H9 (cell line): ENCODE measurements around the gene TMEM63B. TPM values are rescaled to one million over a fixed set of nuclear protein-coding genes. Genes with fewer than 3 reads are reported as not detected.
"Not testable (repeated sequence)": the region's sequence is repeated elsewhere in the genome, so short reads cannot be mapped to it uniquely, and the experiment has no call there.

ENCODE experiments used
- DNase-seq: peaks from one replicate; pipeline ENCODE4 v3.0.0-alpha.2; 2017
- H2AFZ ChIP-seq: one replicate; pipeline ENCODE4 v1.6.1; 2013; ENCODE audit warnings: mild to moderate bottlenecking, low read length, control low read depth, moderate library complexity
- H2AK5ac ChIP-seq: 2 replicates; pipeline ENCODE4 v1.6.1; 2013; ENCODE audit warnings: low read length, control low read depth, mixed read lengths; ENCODE audit not compliant: insufficient read length
- H2BK120ac ChIP-seq: one replicate; pipeline ENCODE4 v1.6.1; 2013; ENCODE audit warnings: low read depth, mild to moderate bottlenecking, low read length, control low read depth, inconsistent platforms; ENCODE audit not compliant: poor library complexity, severe bottlenecking
- H2BK12ac ChIP-seq: 2 replicates; pipeline ENCODE4 v1.6.1; 2013; ENCODE audit warnings: low read length, control low read depth, mixed read lengths, low read depth; ENCODE audit not compliant: insufficient read length
- H2BK15ac ChIP-seq: 2 replicates; pipeline ENCODE4 v1.6.1; 2013; ENCODE audit warnings: low read depth, low read length, control low read depth
- H2BK20ac ChIP-seq: one replicate; pipeline ENCODE4 v1.6.1; 2013; ENCODE audit warnings: low read depth, mild to moderate bottlenecking, low read length, control low read depth, inconsistent platforms; ENCODE audit not compliant: poor library complexity, severe bottlenecking
- H2BK5ac ChIP-seq: 2 replicates; pipeline ENCODE4 v1.6.1; 2013; ENCODE audit warnings: low read length, control low read depth, mixed read lengths; ENCODE audit not compliant: insufficient read length
- H3K14ac ChIP-seq: 2 replicates; pipeline ENCODE4 v1.6.1; 2013; ENCODE audit warnings: low read length, control low read depth; ENCODE audit not compliant: insufficient read depth
- H3K18ac ChIP-seq: 2 replicates; pipeline ENCODE4 v1.6.1; 2013; ENCODE audit warnings: low read depth, mild to moderate bottlenecking, mixed read lengths, low read length, control low read depth; ENCODE audit not compliant: insufficient read length
- H3K23ac ChIP-seq: 2 replicates; pipeline ENCODE4 v1.6.1; 2013; ENCODE audit warnings: low read length, control low read depth, mixed read lengths, low read depth; ENCODE audit not compliant: insufficient read length
- H3K23me2 ChIP-seq: 2 replicates; pipeline ENCODE4 v1.6.1; 2013; ENCODE audit warnings: low read depth, mild to moderate bottlenecking, mixed read lengths, low read length, control low read depth; ENCODE audit not compliant: insufficient read length, poor library complexity, severe bottlenecking
- H3K27ac ChIP-seq: 2 replicates; pipeline ENCODE4 v1.5.1; 2013; ENCODE audit warnings: low read length, control low read depth, mixed read lengths, low read depth; ENCODE audit not compliant: insufficient read length
- H3K27me3 ChIP-seq: 2 replicates; pipeline ENCODE4 v1.6.1; 2013; ENCODE audit warnings: low read length, control low read depth, inconsistent platforms; ENCODE audit not compliant: insufficient read depth
- H3K4ac ChIP-seq: 2 replicates; pipeline ENCODE4 v1.6.1; 2013; ENCODE audit warnings: low read depth, mild to moderate bottlenecking, control low read depth, inconsistent platforms, low read length, moderate library complexity
- H3K4me1 ChIP-seq: 2 replicates; pipeline ENCODE4 v1.6.1; 2013; ENCODE audit warnings: low read length, control low read depth, inconsistent platforms; ENCODE audit not compliant: insufficient read depth
- H3K4me2 ChIP-seq: 2 replicates; pipeline ENCODE4 v1.6.1; 2013; ENCODE audit warnings: low read length, control low read depth, mixed read lengths; ENCODE audit not compliant: insufficient read length, insufficient read depth
- H3K56ac ChIP-seq: 2 replicates; pipeline ENCODE4 v1.6.1; 2013; ENCODE audit warnings: low read depth, mild to moderate bottlenecking, mixed read lengths, low read length, control low read depth; ENCODE audit not compliant: insufficient read length
- H3K79me1 ChIP-seq: 2 replicates; pipeline ENCODE4 v1.6.1; 2013; ENCODE audit warnings: low read depth, mild to moderate bottlenecking, moderate library complexity, low read length, control low read depth, inconsistent platforms; ENCODE audit not compliant: insufficient read depth, poor library complexity, severe bottlenecking
- H3K79me2 ChIP-seq: 2 replicates; pipeline ENCODE4 v1.6.1; 2013; ENCODE audit warnings: low read length, control low read depth, inconsistent platforms; ENCODE audit not compliant: insufficient read depth
- H3K9ac ChIP-seq: 2 replicates; pipeline ENCODE4 v1.6.1; 2013; ENCODE audit warnings: low read length, control low read depth, mixed read lengths; ENCODE audit not compliant: insufficient read length; ENCODE audit errors: extremely low read depth
- H3K9me3 ChIP-seq: one replicate; pipeline ENCODE4 v1.6.1; 2013; ENCODE audit warnings: low read depth, low read length, inconsistent platforms; ENCODE audit not compliant: control insufficient read depth
- H3T11ph ChIP-seq: one replicate; pipeline ENCODE4 v1.6.1; 2013; ENCODE audit warnings: mild to moderate bottlenecking, low read length, control low read depth, inconsistent platforms
- H4K20me1 ChIP-seq: one replicate; pipeline ENCODE4 v1.6.1; 2013; ENCODE audit not compliant: control insufficient read depth, insufficient read length, insufficient read depth
- H4K5ac ChIP-seq: 2 replicates; pipeline ENCODE4 v1.6.1; 2013; ENCODE audit warnings: low read depth, mild to moderate bottlenecking, mixed read lengths, low read length, control low read depth; ENCODE audit not compliant: insufficient read length
- H4K8ac ChIP-seq: replicated peaks from 2 replicates; pipeline ENCODE4 v1.6.1; 2013; ENCODE audit warnings: low read length, control low read depth, mixed read lengths, low read depth; ENCODE audit not compliant: insufficient read length
- H4K91ac ChIP-seq: 2 replicates; pipeline ENCODE4 v1.6.1; 2013; ENCODE audit warnings: low read depth, mild to moderate bottlenecking, moderate library complexity, mixed read lengths, low read length, control low read depth; ENCODE audit not compliant: insufficient read length
- H3K27ac Mint-ChIP-seq, 3 experiments: 2 replicates in 2 of 3; 3 replicates in 1 of 3; pipeline ENCODE4 v1.8.0; 2020 to 2021; ENCODE audit warnings: mixed read lengths in 3 of 3, mild to moderate bottlenecking in 1 of 3, moderate library complexity in 1 of 3
- H3K27me3 Mint-ChIP-seq: 2 replicates; pipeline ENCODE4 v1.8.0; 2021; ENCODE audit warnings: low read depth, mild to moderate bottlenecking, moderate library complexity, mixed read lengths
- H3K36me3 Mint-ChIP-seq, 3 experiments: 2 replicates in 2 of 3; 3 replicates in 1 of 3; pipeline ENCODE4 v1.8.0; 2020 to 2021; ENCODE audit warnings: low read depth in 3 of 3, mixed read lengths in 3 of 3; ENCODE audit not compliant: insufficient read depth in 1 of 3
- H3K4me1 Mint-ChIP-seq, 2 experiments: 2 replicates each; pipeline ENCODE4 v1.8.0; 2020; ENCODE audit warnings: mixed read lengths in 2 of 2
- H3K4me3 Mint-ChIP-seq, 2 experiments: 2 replicates in 1 of 2; 3 replicates in 1 of 2; pipeline ENCODE4 v1.8.0; 2020 to 2021; ENCODE audit warnings: mild to moderate bottlenecking in 2 of 2, mixed read lengths in 2 of 2, moderate library complexity in 1 of 2
- H3K9me3 Mint-ChIP-seq, 2 experiments: 2 replicates in 1 of 2; 3 replicates in 1 of 2; pipeline ENCODE4 v1.8.0; 2020; ENCODE audit warnings: mild to moderate bottlenecking in 2 of 2, mixed read lengths in 2 of 2, moderate library complexity in 1 of 2
- WGBS: extraction: QIAGEN DNeasy Blood & Tissue Kit; methylation state at CpG from one replicate; pipeline ENCODE4 v1.1.7; 2013; ENCODE audit warnings: missing lambda C conversion rate, low lambda C conversion rate, mixed read lengths; ENCODE audit not compliant: insufficient read length; ENCODE audit errors: extremely low coverage; 5-methylcytosine and 5-hydroxymethylcytosine counted together
- total RNA-seq: library from RNA; stranded (reverse); gene quantifications from 2 replicates; pipeline ENCODE4 v1.2.1, GENCODE V29; 2021
- TF ChIP-seq, protein P1 (sequence below): fragments of 200-600 bp; sonication (generic); conservative IDR thresholded peaks from 3 replicates; pipeline ENCODE4 v1.8.0; 2021; ENCODE audit warnings: antibody characterized with exemption, mild to moderate bottlenecking

TMEM63B gene
- total RNA-seq, 1 experiment from 2014 or later: 56.3 TPM

DNA sequence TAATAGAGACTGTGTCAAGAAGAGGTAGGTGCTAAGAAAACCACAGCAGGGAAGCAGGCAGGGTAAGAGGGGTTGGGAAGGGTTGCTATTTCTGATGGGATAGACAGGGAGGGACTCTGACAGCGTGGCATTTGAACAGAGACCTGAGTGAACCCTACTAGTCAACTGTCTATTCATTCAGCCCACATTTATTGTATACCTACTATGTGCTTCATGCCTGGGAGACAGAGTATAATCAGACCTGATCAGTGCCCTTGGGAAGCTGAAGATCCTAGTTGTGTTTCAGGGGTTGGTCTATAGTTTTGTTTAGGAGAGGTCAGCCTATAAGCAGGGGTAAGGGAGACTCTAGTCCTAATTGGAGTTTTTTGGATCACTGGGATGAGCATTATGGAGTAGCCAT, 16.4 kb downstream of the TMEM63B start:
- Histone ChIP-seq H3K14ac (no peak overlapping the region), H2AFZ (no peak overlapping the region), H2BK120ac (no peak overlapping the region), H3K79me1 (no peaks in the 10 kb centered on the region), H3K4me1 (no peaks in the 10 kb centered on the region), H3K18ac (no peak overlapping the region), H3K56ac (no peak overlapping the region), H3T11ph (no peak overlapping the region), H2BK20ac (no peak overlapping the region), H2BK5ac (no peak overlapping the region), H3K23ac (no peak overlapping the region), H3K27ac (no peak overlapping the region), H4K91ac (no peak overlapping the region), H2BK12ac (no peak overlapping the region), H4K5ac (no peak overlapping the region), H3K4ac (no peak overlapping the region), H3K27me3 (no peaks in the 10 kb centered on the region), H3K9me3 (no peaks in the 10 kb centered on the region), H4K20me1 (peaks cover 3% of the 10 kb centered on the region), H3K23me2 (no peaks in the 10 kb centered on the region), H4K8ac (no peak overlapping the region), H3K79me2 (no peaks in the 10 kb centered on the region), H2BK15ac (no peak overlapping the region), H3K9ac (no peak overlapping the region), H2AK5ac (no peak overlapping the region), H3K4me2 (no peak overlapping the region)
- DNase-seq: no peak
- TF ChIP-seq, protein P1, sequence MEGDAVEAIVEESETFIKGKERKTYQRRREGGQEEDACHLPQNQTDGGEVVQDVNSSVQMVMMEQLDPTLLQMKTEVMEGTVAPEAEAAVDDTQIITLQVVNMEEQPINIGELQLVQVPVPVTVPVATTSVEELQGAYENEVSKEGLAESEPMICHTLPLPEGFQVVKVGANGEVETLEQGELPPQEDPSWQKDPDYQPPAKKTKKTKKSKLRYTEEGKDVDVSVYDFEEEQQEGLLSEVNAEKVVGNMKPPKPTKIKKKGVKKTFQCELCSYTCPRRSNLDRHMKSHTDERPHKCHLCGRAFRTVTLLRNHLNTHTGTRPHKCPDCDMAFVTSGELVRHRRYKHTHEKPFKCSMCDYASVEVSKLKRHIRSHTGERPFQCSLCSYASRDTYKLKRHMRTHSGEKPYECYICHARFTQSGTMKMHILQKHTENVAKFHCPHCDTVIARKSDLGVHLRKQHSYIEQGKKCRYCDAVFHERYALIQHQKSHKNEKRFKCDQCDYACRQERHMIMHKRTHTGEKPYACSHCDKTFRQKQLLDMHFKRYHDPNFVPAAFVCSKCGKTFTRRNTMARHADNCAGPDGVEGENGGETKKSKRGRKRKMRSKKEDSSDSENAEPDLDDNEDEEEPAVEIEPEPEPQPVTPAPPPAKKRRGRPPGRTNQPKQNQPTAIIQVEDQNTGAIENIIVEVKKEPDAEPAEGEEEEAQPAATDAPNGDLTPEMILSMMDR: no peak
- Mint-ChIP-seq H3K9me3 (no peaks in the 10 kb centered on the region), H3K4me3 (no peak overlapping the region), H3K4me1 (peaks cover 0 to 4% of the 10 kb centered on the region in 2 experiments; a peak in 2 of 4 replicates), H3K27ac (no peak overlapping the region), H3K36me3 (peaks cover 19 to 74% (median 54%) of the 10 kb centered on the region in 3 experiments), H3K27me3 (no peaks in the 10 kb centered on the region)
- no CpG with 5 or more reads among the region's 1 CpG for WGBS

- peaks cover 24 to 76% (median 59%) of the 10 kb centered on the region in 3 experiments for H3K36me3 Mint-ChIP-seq
Observed at GRCh38 chr6:44144536-44144935, 17.2 kb downstream of the TMEM63B start.

More at GRCh38 chr6:44144536-44144935, 17.2 kb downstream of the TMEM63B start:
- H3K79me1 ChIP-seq, H2BK120ac ChIP-seq, H3K4me2 ChIP-seq, H3K4ac ChIP-seq, H3K27ac Mint-ChIP-seq, H4K5ac ChIP-seq, H3K4me1 Mint-ChIP-seq, H3K14ac ChIP-seq, H2AK5ac ChIP-seq, H2AFZ ChIP-seq, H4K91ac ChIP-seq, H3K27me3 Mint-ChIP-seq, H3K27ac ChIP-seq, H3K9me3 ChIP-seq, H3K23ac ChIP-seq, H2BK5ac ChIP-seq, H3K4me3 Mint-ChIP-seq, H4K8ac ChIP-seq, H3K18ac ChIP-seq, H3K9me3 Mint-ChIP-seq, H3K9ac ChIP-seq, H2BK15ac ChIP-seq, H3K23me2 ChIP-seq, DNase-seq, H3T11ph ChIP-seq, H3K27me3 ChIP-seq, H2BK12ac ChIP-seq, H3K56ac ChIP-seq, H4K20me1 ChIP-seq, H3K4me1 ChIP-seq, H3K79me2 ChIP-seq, H2BK20ac ChIP-seq: not testable (repeated sequence)
- WGBS: no CpG with 5 or more reads among the region's 3 CpGs
